GM12878 (cell line): ENCODE measurements around the gene LRP8. TPM values are rescaled to one million over a fixed set of nuclear protein-coding genes. Genes with fewer than 3 reads are reported as not detected.
A peak's percentile ranks its signal among the peaks of the same experiment; 100 is the strongest.

Source experiments
- ASH2L ChIP-seq: fragments of 300-600, 200-600 bp; sonication (generic); IDR thresholded peaks from 2 replicates; pipeline ENCODE4 v1.6.1; 2017; ENCODE audit warnings: low read depth, mild to moderate bottlenecking, borderline replicate concordance
- BHLHE40 ChIP-seq, 2 experiments: fragments of 450-650 bp in 1 of 2; IDR thresholded peaks; 2 replicates each; pipeline ENCODE4 v1.6.1; 2011 to 2017; ENCODE audit warnings: low read depth in 2 of 2, borderline replicate concordance in 1 of 2, improper control_type of control experiment in 1 of 2, low read length in 1 of 2, mild to moderate bottlenecking in 1 of 2
- BRCA1 ChIP-seq: IDR thresholded peaks from 2 replicates; pipeline ENCODE4 v1.6.1; 2011; ENCODE audit warnings: low read depth, low read length, improper control_type of control experiment
- CBX5 ChIP-seq: sonication (generic); IDR thresholded peaks from 2 replicates; pipeline ENCODE4 v1.6.1; 2016; ENCODE audit warnings: low read depth, moderate library complexity, mild to moderate bottlenecking, inconsistent platforms
- EED ChIP-seq: sonication (generic); IDR thresholded peaks from 2 replicates; pipeline ENCODE4 v1.6.1; 2016; ENCODE audit warnings: antibody characterized with exemption, low read depth
- IRF4 ChIP-seq: IDR thresholded peaks from 2 replicates; pipeline ENCODE4 v1.6.1; 2011; ENCODE audit warnings: low read depth, low read length
- IRF5 ChIP-seq: fragments of 450-650 bp; IDR thresholded peaks from 2 replicates; pipeline ENCODE4 v1.6.1; 2017; ENCODE audit warnings: borderline replicate concordance
- MAX ChIP-seq: IDR thresholded peaks from 2 replicates; pipeline ENCODE4 v1.6.1; 2012; ENCODE audit warnings: low read depth, low read length, improper control_type of control experiment
- MEF2A ChIP-seq: IDR thresholded peaks from 2 replicates; pipeline ENCODE4 v1.6.1; 2011; ENCODE audit warnings: low read depth, mild to moderate bottlenecking, low read length, moderate library complexity; ENCODE audit not compliant: insufficient read depth
- MYB ChIP-seq: fragments of 150-350 bp; IDR thresholded peaks from 2 replicates; pipeline ENCODE4 v1.6.1; 2014; ENCODE audit warnings: mild to moderate bottlenecking, low read depth, low read length, borderline replicate concordance
- NFXL1 ChIP-seq: fragments of 450-650 bp; IDR thresholded peaks from 2 replicates; pipeline ENCODE4 v1.6.1; 2017; ENCODE audit warnings: antibody characterized with exemption, mild to moderate bottlenecking, borderline replicate concordance
- POLR2AphosphoS2 ChIP-seq: IDR thresholded peaks from 2 replicates; pipeline ENCODE4 v1.6.1; 2011; ENCODE audit warnings: low read depth, mild to moderate bottlenecking, low read length, improper control_type of control experiment, moderate library complexity
- POU2F2 ChIP-seq: IDR thresholded peaks from 3 replicates; pipeline ENCODE4 v1.6.1; 2011; ENCODE audit warnings: low read depth, mild to moderate bottlenecking, low read length, borderline replicate concordance
- RB1 ChIP-seq: fragments of 450-650 bp; formaldehyde crosslinking; IDR thresholded peaks from 2 replicates; pipeline ENCODE4 v1.6.1; 2017; ENCODE audit warnings: mild to moderate bottlenecking, borderline replicate concordance
- RBBP5 ChIP-seq: fragments of 200-600 bp; sonication (generic); conservative IDR thresholded peaks from 2 replicates; pipeline ENCODE4 v1.6.1; 2016
- RUNX3 ChIP-seq: IDR thresholded peaks from 2 replicates; pipeline ENCODE4 v1.6.1; 2012; ENCODE audit warnings: low read length, inconsistent platforms
- SIN3A ChIP-seq: IDR thresholded peaks from 2 replicates; pipeline ENCODE4 v1.6.1; 2012; ENCODE audit warnings: low read depth, low read length, improper control_type of control experiment
- SMAD5 ChIP-seq: IDR thresholded peaks from 2 replicates; pipeline ENCODE4 v1.6.1; 2016; ENCODE audit warnings: antibody characterized with exemption, low read depth
- SMC3 ChIP-seq: IDR thresholded peaks from 2 replicates; pipeline ENCODE4 v1.6.1; 2011; ENCODE audit warnings: low read length, improper control_type of control experiment, borderline replicate concordance
- SRF ChIP-seq, 2 experiments: IDR thresholded peaks; 2 replicates each; pipeline ENCODE4 v1.6.1; 2011; ENCODE audit warnings: low read depth in 2 of 2, low read length in 2 of 2, mild to moderate bottlenecking in 1 of 2, moderate library complexity in 1 of 2
- TARDBP ChIP-seq: IDR thresholded peaks from 2 replicates; pipeline ENCODE4 v1.6.1; 2016; ENCODE audit warnings: borderline replicate concordance
- TCF3 ChIP-seq: IDR thresholded peaks from 2 replicates; pipeline ENCODE4 v1.6.1; 2012; ENCODE audit warnings: low read depth, mild to moderate bottlenecking, low read length, borderline replicate concordance; ENCODE audit not compliant: insufficient read depth
- USF2 ChIP-seq: IDR thresholded peaks from 2 replicates; pipeline ENCODE4 v1.6.1; 2011; ENCODE audit warnings: low read depth, low read length, improper control_type of control experiment, borderline replicate concordance
- YBX1 ChIP-seq: fragments of 450-650 bp; IDR thresholded peaks from 2 replicates; pipeline ENCODE4 v1.6.1; 2016; ENCODE audit warnings: antibody characterized with exemption
- ZBTB33 ChIP-seq: fragments of 450-650 bp; IDR thresholded peaks from 2 replicates; pipeline ENCODE4 v1.6.1; 2017; ENCODE audit warnings: mild to moderate bottlenecking
- ZNF274 ChIP-seq: IDR thresholded peaks from one replicate; pipeline ENCODE4 v1.8.0; 2011; ENCODE audit not compliant: insufficient read length, insufficient read depth
- ZSCAN29 ChIP-seq: fragments of 450-650 bp; IDR thresholded peaks from 2 replicates; pipeline ENCODE4 v1.6.1; 2017; ENCODE audit warnings: mild to moderate bottlenecking, moderate library complexity
- ZZZ3 ChIP-seq: IDR thresholded peaks from 2 replicates; pipeline ENCODE4 v1.6.1; 2011; ENCODE audit warnings: low read depth; ENCODE audit not compliant: control insufficient read depth, insufficient read length
- polyA plus RNA-seq, 11 experiments: library from polyadenylated mRNA; depleted of rRNA in 4 of 11; unstranded in 6 of 11; stranded (reverse) in 5 of 11; fragments of >200 nt; fragmentation: Nextera tagmentation in 4 of 11; fragmentation: Illumina TruSeq in 1 of 11; extraction: Ambion mirVana in 4 of 11; extraction: Trizol in 1 of 11; gene quantifications; 1 replicate in 1 of 11; 2 replicates in 10 of 11; pipeline versions ENCODE4 v1.2.1 to v1.2.3, GENCODE V29; 2011 to 2016; ENCODE audit warnings: inconsistent platforms in 2 of 11, missing spikeins in 2 of 11, low read depth in 1 of 11
- total RNA-seq, 4 experiments: library from RNA; depleted of rRNA in 3 of 4; stranded (reverse); fragments of >200 nt in 3 of 4; fragmentation: Illumina TruSeq in 1 of 4; extraction: Trizol in 1 of 4; gene quantifications; 2 replicates each; pipeline versions ENCODE4 v1.2.1 to v1.2.3, GENCODE V29; 2013 to 2021
- TF ChIP-seq, protein P1 (sequence below): IDR thresholded peaks from 2 replicates; pipeline ENCODE4 v1.6.1; 2012; ENCODE audit warnings: low read depth, low read length, improper control_type of control experiment

The LRP8 gene
- total and polyA plus RNA-seq, 10 of the 15 experiments (the other 5 are each of a cell fraction or from before 2014, with no cell fraction given) = 2.8 to 40.5 (median 22.3) TPM

DNA sequence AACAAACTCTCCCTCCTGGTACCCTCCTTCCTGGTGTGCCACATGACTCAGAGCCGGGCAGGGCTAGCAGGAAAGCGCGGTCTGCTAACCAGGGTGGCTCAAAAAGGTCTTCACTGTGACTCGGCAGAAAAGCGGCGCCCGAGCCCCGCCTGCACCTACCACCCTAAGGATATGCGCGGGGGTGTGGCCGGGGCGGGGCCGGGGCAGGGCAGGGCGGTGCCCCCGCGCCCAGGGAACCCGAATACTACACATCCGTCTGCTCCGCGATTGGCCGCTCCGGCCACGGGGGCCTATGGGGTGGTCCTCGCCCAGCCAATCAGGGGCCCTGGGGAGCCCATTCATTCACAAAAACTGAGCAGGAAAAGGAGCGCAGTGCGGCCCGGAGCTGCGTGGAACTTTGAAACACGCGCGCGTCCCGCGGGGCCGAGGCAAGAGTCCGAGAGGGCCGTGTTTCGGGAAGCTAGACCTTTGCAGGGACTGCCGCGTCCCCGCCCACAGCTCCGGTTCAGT is 1.7 kb downstream of the LRP8 start (continued):
- TF ChIP-seq IRF5 = no peak
- TF ChIP-seq SRF (IDR thresholded peaks at IDR 0.05; ENCODE audit: low read depth in 2 of 2, low read length in 2 of 2) = no peak
- no peak for TF ChIP-seq SMAD5
- TF ChIP-seq MYB = no peak
- TF ChIP-seq TCF3 = no peak
- no peak for TF ChIP-seq BRCA1
- no peak for TF ChIP-seq POLR2AphosphoS2
- TF ChIP-seq RBBP5 = no peak
- no peak for TF ChIP-seq SMC3
- no peak for TF ChIP-seq ZNF274
- peak; percentile 94; the same call in 1 of the 2 replicates for TF ChIP-seq SIN3A
- no peak for TF ChIP-seq BHLHE40 (IDR thresholded peaks at IDR 0.05; ENCODE audit: borderline replicate concordance in 1 of 2, low read depth in 2 of 2, low read length in 1 of 2)
- peak; percentile 72; the same call in 2 of the 3 replicates for TF ChIP-seq POU2F2
- TF ChIP-seq MEF2A = no peak
- peak; percentile 75 for TF ChIP-seq USF2
- no peak for TF ChIP-seq CBX5
- TF ChIP-seq ZSCAN29 = no peak
- TF ChIP-seq TARDBP = peak; percentile 1; the same call in 1 of the 2 replicates
- TF ChIP-seq, protein P1, sequence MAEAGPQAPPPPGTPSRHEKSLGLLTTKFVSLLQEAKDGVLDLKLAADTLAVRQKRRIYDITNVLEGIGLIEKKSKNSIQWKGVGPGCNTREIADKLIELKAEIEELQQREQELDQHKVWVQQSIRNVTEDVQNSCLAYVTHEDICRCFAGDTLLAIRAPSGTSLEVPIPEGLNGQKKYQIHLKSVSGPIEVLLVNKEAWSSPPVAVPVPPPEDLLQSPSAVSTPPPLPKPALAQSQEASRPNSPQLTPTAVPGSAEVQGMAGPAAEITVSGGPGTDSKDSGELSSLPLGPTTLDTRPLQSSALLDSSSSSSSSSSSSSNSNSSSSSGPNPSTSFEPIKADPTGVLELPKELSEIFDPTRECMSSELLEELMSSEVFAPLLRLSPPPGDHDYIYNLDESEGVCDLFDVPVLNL = peak; percentile 61
- TF ChIP-seq RB1 = no peak
- no peak for TF ChIP-seq ZZZ3
- TF ChIP-seq IRF4 = no peak
- no peak for TF ChIP-seq NFXL1
- no peak for TF ChIP-seq EED
- no peak for TF ChIP-seq YBX1
- no peak for TF ChIP-seq ZBTB33
- no peak for TF ChIP-seq ASH2L
- TF ChIP-seq MAX = no peak
- no peak for TF ChIP-seq RUNX3
